ENCODE data around the gene COPE. TPM values are rescaled to one million over a fixed set of nuclear protein-coding genes. Genes with fewer than 3 reads are reported as not detected.

COPE gene
- total and polyA plus RNA-seq, 2 of the 4 experiments (the other 2 are of a cell fraction), result 347 to 461 TPM

- no peak for TF ChIP-seq ELK1 (IDR thresholded peaks at IDR 0.05; ENCODE audit: borderline replicate concordance, low read depth, low read length)
- no peak for TF ChIP-seq MAFK (IDR thresholded peaks at IDR 0.05; ENCODE audit: low read depth, low read length)
Measured at GRCh38 chr19:18924684-18925213, 5.6 kb upstream of the COPE start (continued).

- no peak overlapping the region for H3K23ac ChIP-seq (ENCODE audit: low read depth, low read length)
- H3K79me1 ChIP-seq (ENCODE audit: low read depth in 1 of 2, low read length in 2 of 2), result peaks cover 23 to 48% of the 10 kb centered on the region in 2 experiments
- peaks cover 29% of the 10 kb centered on the region for H4K20me1 ChIP-seq (ENCODE audit: insufficient read depth, low read length)
- no peak overlapping the region for H3K4me3 ChIP-seq (ENCODE audit: insufficient read depth, low read depth, low read length)
- no peak overlapping the region for H4K91ac ChIP-seq (ENCODE audit: insufficient read depth, low read depth, low read length)
- H3K27me3 ChIP-seq (ENCODE audit: control insufficient read depth, insufficient read depth, low read length), result no peaks in the 10 kb centered on the region
- H4K8ac ChIP-seq (ENCODE audit: low read depth in 2 of 2, low read length in 2 of 2), result no peak overlapping the region
- DNase-seq (no peak), ATAC-seq (ENCODE audit: low read depth) (no peak)
- no peak overlapping the region for H4K5ac ChIP-seq (ENCODE audit: low read depth, low read length)
- no TSS peak for BruUV-seq (replicated peaks)
- H3K4ac ChIP-seq (ENCODE audit: low read depth, low read length), result no peak overlapping the region
- ChIA-PET POLR2A (ENCODE audit: unreplicated experiment) (no interaction called here), CTCF (no interaction called here)
- H3K27ac ChIP-seq (ENCODE audit: insufficient read depth, low read length), result no peak overlapping the region
- dilution Hi-C loops (cut with HindIII; ENCODE audit: low sequenced_read_pairs, unreplicated experiment), result no loop called here
- no peak overlapping the region for H2AK9ac ChIP-seq (replicated peaks; ENCODE audit: low read depth, low read length, poor library complexity)
- no peak overlapping the region for H2BK120ac ChIP-seq (ENCODE audit: low read depth, low read length)
- in situ Hi-C loops (cut with MboI; ENCODE audit: low sequenced_read_pairs), result no loop called here
- no peak overlapping the region for H2AFZ ChIP-seq (replicated peaks; ENCODE audit: low read length, poor library complexity)
- no peak overlapping the region for H2BK5ac ChIP-seq (ENCODE audit: low read depth, low read length, poor library complexity, severe bottlenecking)
- TF ChIP-seq CHD1 (IDR thresholded peaks at IDR 0.05; ENCODE audit: low read depth, low read length), result no peak
- TF ChIP-seq CTCF (conservative IDR thresholded peaks at IDR 0.05; ENCODE audit: low read depth, low read length), result no peak
- no peak for TF ChIP-seq RCOR1 (IDR thresholded peaks at IDR 0.05; ENCODE audit: insufficient replicate concordance, low read length)
- TF ChIP-seq MAZ (IDR thresholded peaks at IDR 0.05; ENCODE audit: borderline replicate concordance, low read depth, low read length), result no peak
- TF ChIP-seq FOS (IDR thresholded peaks at IDR 0.05; ENCODE audit: low read depth, low read length), result no peak
- no peak for TF ChIP-seq MAFK (IDR thresholded peaks at IDR 0.05; ENCODE audit: low read depth, low read length)
- no peak overlapping the region for H3K9ac ChIP-seq (ENCODE audit: low read depth, low read length)
- peaks cover 5% of the 10 kb centered on the region for H3K4me1 ChIP-seq (ENCODE audit: control insufficient read depth, insufficient read depth, low read length)
- H3K18ac ChIP-seq (ENCODE audit: low read depth, low read length), result no peak overlapping the region
- intact Hi-C loops (cut with micrococcal nuclease), result no loop called here
- no peak overlapping the region for H3K14ac ChIP-seq (replicated peaks; ENCODE audit: low read depth, low read length)
- H3K56ac ChIP-seq (ENCODE audit: extremely low read depth, insufficient read depth, low read length), result no peak overlapping the region
- no peak overlapping the region for H3K4me2 ChIP-seq (ENCODE audit: low read depth, low read length)
- no peak overlapping the region for H2AK5ac ChIP-seq (ENCODE audit: low read depth, low read length)
- H2BK15ac ChIP-seq (ENCODE audit: low read depth, low read length), result no peak overlapping the region
- peaks cover 42% of the 10 kb centered on the region for H3K36me3 ChIP-seq (ENCODE audit: control insufficient read depth, insufficient read depth, low read length)
- H3K9me1 ChIP-seq (ENCODE audit: insufficient read depth, low read length), result peaks cover 7% of the 10 kb centered on the region
- 86% methylated on average over 16 of the region's 29 CpGs; no CpG with 5 or more reads in 1 of the 2 experiments for WGBS, 2 experiments (ENCODE audit: extremely low coverage in 2 of 2, insufficient read length in 1 of 2)
- H2BK20ac ChIP-seq (ENCODE audit: low read depth, low read length), result no peak overlapping the region
- H3K9me3 ChIP-seq (ENCODE audit: control insufficient read depth, insufficient read depth, low read length), result no peaks in the 10 kb centered on the region
Measured at GRCh38 chr19:18922228-18922985, 3.2 kb upstream of the COPE start.
